ENCODE results near the gene HOXD4. TPM values are rescaled to one million over a fixed set of nuclear protein-coding genes. Genes with fewer than 3 reads are reported as not detected.

The HOXD4 gene
- polyA plus RNA-seq, 1 of the 3 experiments (the other 2 are of a cell fraction) = 1.0 TPM

- peaks cover 4 to 22% of the 10 kb centered on the region in 2 experiments; a peak in 3 of 4 replicates for H3K4me1 ChIP-seq (ENCODE audit: control insufficient read depth in 1 of 2, insufficient read depth in 2 of 2, low read depth in 1 of 2, low read length in 1 of 2)
- H3F3A ChIP-seq (replicated peaks; ENCODE audit: insufficient read depth) = peaks cover 11% of the 10 kb centered on the region
- H3K9me3 ChIP-seq = no peaks in the 10 kb centered on the region
- no peak overlapping the region for H3K4me2 ChIP-seq
- POLR2A ChIA-PET = interaction anchor here (0.8 to 1.3 kb wide), 2 partner anchors 8 to 524 kb away, joined by 5 to 6 read pairs; no protein-coding TSS in a partner anchor
- no peaks in the 10 kb centered on the region for H3K27me3 ChIP-seq (ENCODE audit: insufficient read depth)
- no peak overlapping the region for H2AFZ ChIP-seq (ENCODE audit: low read depth)
- H3K79me2 ChIP-seq (ENCODE audit: insufficient read depth) = peaks cover 10% of the 10 kb centered on the region
- no peaks in the 10 kb centered on the region for H4K20me1 ChIP-seq (ENCODE audit: insufficient read depth)
- H3K9me2 ChIP-seq = no peaks in the 10 kb centered on the region
- CTCF ChIA-PET = interaction anchor here (0.7 to 26.1 kb wide), 32 partner anchors 13 to 1779 kb away, joined by 3 to 1047 read pairs (median 6); partner anchors contain the start of gene HOXD10
- H3K36me3 ChIP-seq (replicated peaks in 1 of 2; ENCODE audit: control insufficient read depth in 1 of 2, insufficient read depth in 2 of 2, low read length in 1 of 2) = no peaks in the 10 kb centered on the region
- 95% methylated on average over 4 of the region's 4 CpGs for WGBS (ENCODE audit: low lambda C conversion rate)
- TF ChIP-seq RXRA (IDR thresholded peaks at IDR 0.05; ENCODE audit: borderline replicate concordance, low read depth) = no peak
- no peak for TF ChIP-seq EZH2phosphoT487 (IDR thresholded peaks at IDR 0.05; ENCODE audit: borderline replicate concordance, low read depth)
- no peak for TF ChIP-seq YY1 (IDR thresholded peaks at IDR 0.05; ENCODE audit: low read depth)
- no peak for TF ChIP-seq USF2 (IDR thresholded peaks at IDR 0.05; ENCODE audit: borderline replicate concordance, low read depth, low read length)
- no peak for TF ChIP-seq MXI1 (IDR thresholded peaks at IDR 0.05; ENCODE audit: low read depth, low read length)
- TF ChIP-seq MAX (IDR thresholded peaks at IDR 0.05; ENCODE audit: low read depth) = no peak
- no peak for TF ChIP-seq FOXM1 (IDR thresholded peaks at IDR 0.05; ENCODE audit: low read depth)
- TF ChIP-seq CTCF (IDR thresholded peaks at IDR 0.05) = no peak
- no peak for TF ChIP-seq RCOR1 (IDR thresholded peaks at IDR 0.05; ENCODE audit: low read length)
- no peak for TF ChIP-seq RFX5 (IDR thresholded peaks at IDR 0.05; ENCODE audit: low read length)
- no peak for TF ChIP-seq TCF12 (IDR thresholded peaks at IDR 0.05)
- TF ChIP-seq GABPA (IDR thresholded peaks at IDR 0.05; ENCODE audit: low read depth) = no peak
- TF ChIP-seq NFIC (IDR thresholded peaks at IDR 0.05; ENCODE audit: borderline replicate concordance) = no peak
- no peak for TF ChIP-seq CHD2 (IDR thresholded peaks at IDR 0.05; ENCODE audit: low read length, partially characterized antibody)
- no peak for TF ChIP-seq USF1 (IDR thresholded peaks at IDR 0.05; ENCODE audit: borderline replicate concordance, low read depth)
- TF ChIP-seq FOSL2 (IDR thresholded peaks at IDR 0.05; ENCODE audit: borderline replicate concordance, low read depth) = no peak
- no peak for TF ChIP-seq TEAD4 (IDR thresholded peaks at IDR 0.05; ENCODE audit: borderline replicate concordance, insufficient read depth)
- TF ChIP-seq MEF2A (IDR thresholded peaks at IDR 0.05; ENCODE audit: borderline replicate concordance, low read depth) = no peak
- no peak for TF ChIP-seq EP300 (IDR thresholded peaks at IDR 0.05; ENCODE audit: borderline replicate concordance in 1 of 2, low read depth in 1 of 2, low read length in 1 of 2)
- H3K27ac ChIP-seq (ENCODE audit: low read depth in 2 of 2, low read length in 1 of 2) = no peak overlapping the region
- H3K4me3 ChIP-seq (ENCODE audit: low read depth in 2 of 2, low read length in 1 of 2) = no peak overlapping the region
- no peak for DNase-seq
- H3K9ac ChIP-seq = no peak overlapping the region
These were observed 23.6 kb upstream of the HOXD4 start for GRCh38 chr2:176127774-176128072.

Measured in SK-N-SH (cell line).